HepG2 (cell line): ENCODE measurements around the gene MAP3K14. TPM values are rescaled to one million over a fixed set of nuclear protein-coding genes. Genes with fewer than 3 reads are reported as not detected.

Experiments
- AGO2 ChIP-seq: fragments of 200-400 bp; formaldehyde crosslinking; optimal IDR thresholded peaks from 2 replicates; pipeline ENCODE3; 2017; ENCODE audit warnings: mild to moderate bottlenecking, low read depth, low read length, moderate library complexity
- ATAD3A ChIP-seq: sonication (generic); formaldehyde crosslinking; IDR thresholded peaks from 2 replicates; pipeline ENCODE4 v1.4.0; 2020; ENCODE audit warnings: missing genetic modification reagents
- ATF1 ChIP-seq: IDR thresholded peaks from 2 replicates; pipeline ENCODE4 v1.6.1; 2016; ENCODE audit warnings: mild to moderate bottlenecking, control low read depth
- HOXA7 ChIP-seq: sonication (generic); formaldehyde crosslinking; IDR thresholded peaks from 2 replicates; pipeline ENCODE4 v1.8.1; 2022; ENCODE audit warnings: mild to moderate bottlenecking, missing genetic modification reagents, moderate library complexity
- HOXA9 ChIP-seq: sonication (generic); formaldehyde crosslinking; IDR thresholded peaks from 2 replicates; pipeline ENCODE4 v1.8.1; 2022; ENCODE audit warnings: missing genetic modification reagents, mild to moderate bottlenecking, moderate library complexity, borderline replicate concordance
- MED8 ChIP-seq: sonication (generic); formaldehyde crosslinking; IDR thresholded peaks from 2 replicates; pipeline ENCODE4 v1.8.1; 2023; ENCODE audit warnings: mild to moderate bottlenecking, missing genetic modification reagents; ENCODE audit not compliant: insufficient replicate concordance
- MTF1 ChIP-seq: sonication (generic); formaldehyde crosslinking; IDR thresholded peaks from 2 replicates; pipeline ENCODE4 v1.5.0; 2020; ENCODE audit warnings: missing genetic modification reagents
- NCOR1 ChIP-seq: fragments of 200-600 bp; sonication (generic); IDR thresholded peaks from 2 replicates; pipeline ENCODE4 v1.7.0; 2017; ENCODE audit warnings: antibody characterized with exemption, low read length, borderline replicate concordance
- SOX13 ChIP-seq, 3 experiments: fragments of 450-650 bp in 1 of 3; sonication (generic) in 1 of 3; formaldehyde crosslinking in 1 of 3; IDR thresholded peaks in 2 of 3; conservative IDR thresholded peaks in 1 of 3; 2 replicates each; pipeline versions ENCODE4 v1.5.0 to v1.6.1; 2016 to 2020; ENCODE audit warnings: antibody characterized with exemption in 1 of 3, mild to moderate bottlenecking in 1 of 3, missing compliant biosample characterization in 1 of 3, missing genetic modification reagents in 1 of 3, moderate library complexity in 1 of 3
- TCF7L2 ChIP-seq: IDR thresholded peaks from 2 replicates; pipeline ENCODE4 v1.6.1; 2011; ENCODE audit warnings: mild to moderate bottlenecking, low read depth, low read length, moderate library complexity
- TRIM24 ChIP-seq: sonication (generic); formaldehyde crosslinking; IDR thresholded peaks from 2 replicates; pipeline ENCODE4 v1.8.0; 2022; ENCODE audit warnings: mild to moderate bottlenecking, missing genetic modification reagents
- ZBTB20 ChIP-seq: sonication (generic); formaldehyde crosslinking; IDR thresholded peaks from 2 replicates; pipeline ENCODE4 v1.8.1; 2023; ENCODE audit warnings: missing genetic modification reagents, low read depth, mild to moderate bottlenecking, borderline replicate concordance
- ZEB1 ChIP-seq: IDR thresholded peaks from 2 replicates; pipeline ENCODE4 v1.6.1; 2012; ENCODE audit warnings: mild to moderate bottlenecking, low read depth, inconsistent platforms; ENCODE audit not compliant: insufficient replicate concordance
- polyA plus RNA-seq, 8 experiments: library from polyadenylated mRNA; depleted of rRNA in 3 of 8; stranded (reverse) in 7 of 8; unstranded in 1 of 8; fragments of >200 nt; fragmentation: Illumina TruSeq in 4 of 8; extraction: Trizol in 4 of 8; gene quantifications; 2 replicates each; pipeline versions ENCODE4 v1.2.1 to v1.2.3, GENCODE V29; 2011 to 2016; ENCODE audit warnings: low read depth in 4 of 8, missing spikeins in 1 of 8, mixed read lengths in 1 of 8; ENCODE audit not compliant: insufficient read depth in 1 of 8
- total RNA-seq, 5 experiments: library from RNA; depleted of rRNA; stranded (reverse); fragments of >200 nt; fragmentation: Illumina TruSeq; extraction: Trizol; gene quantifications; 2 replicates each; pipeline ENCODE4 v1.2.3, GENCODE V29; 2016; ENCODE audit warnings: low read depth in 1 of 5
- TF ChIP-seq, protein P1 (sequence below): sonication (generic); formaldehyde crosslinking; IDR thresholded peaks from 2 replicates; pipeline ENCODE4 v1.5.1; 2020; ENCODE audit warnings: mild to moderate bottlenecking, moderate library complexity, missing genetic modification reagents
- TF ChIP-seq, protein P2 (sequence below): sonication (generic); formaldehyde crosslinking; conservative IDR thresholded peaks from 2 replicates; pipeline ENCODE4 v1.4.0; 2020; ENCODE audit warnings: missing genetic modification reagents
- TF ChIP-seq, protein P3 (sequence below): sonication (generic); formaldehyde crosslinking; IDR thresholded peaks from 2 replicates; pipeline ENCODE4 v1.5.1; 2020; ENCODE audit warnings: missing genetic modification reagents, mild to moderate bottlenecking, borderline replicate concordance
- TF ChIP-seq, protein P4 (sequence below): sonication (generic); formaldehyde crosslinking; IDR thresholded peaks from 2 replicates; pipeline ENCODE4 v1.8.1; 2023; ENCODE audit warnings: missing genetic modification reagents, inconsistent platforms, borderline replicate concordance
- TF ChIP-seq, protein P5 (sequence below): sonication (generic); formaldehyde crosslinking; conservative IDR thresholded peaks from 2 replicates; pipeline ENCODE4 v1.4.0; 2020; ENCODE audit warnings: mild to moderate bottlenecking, missing genetic modification reagents, moderate library complexity

Gene MAP3K14
- total and polyA plus RNA-seq, 2 of the 13 experiments (the other 11 are each of a cell fraction or from before 2014, with no cell fraction given) = 2.6 TPM

DNA sequence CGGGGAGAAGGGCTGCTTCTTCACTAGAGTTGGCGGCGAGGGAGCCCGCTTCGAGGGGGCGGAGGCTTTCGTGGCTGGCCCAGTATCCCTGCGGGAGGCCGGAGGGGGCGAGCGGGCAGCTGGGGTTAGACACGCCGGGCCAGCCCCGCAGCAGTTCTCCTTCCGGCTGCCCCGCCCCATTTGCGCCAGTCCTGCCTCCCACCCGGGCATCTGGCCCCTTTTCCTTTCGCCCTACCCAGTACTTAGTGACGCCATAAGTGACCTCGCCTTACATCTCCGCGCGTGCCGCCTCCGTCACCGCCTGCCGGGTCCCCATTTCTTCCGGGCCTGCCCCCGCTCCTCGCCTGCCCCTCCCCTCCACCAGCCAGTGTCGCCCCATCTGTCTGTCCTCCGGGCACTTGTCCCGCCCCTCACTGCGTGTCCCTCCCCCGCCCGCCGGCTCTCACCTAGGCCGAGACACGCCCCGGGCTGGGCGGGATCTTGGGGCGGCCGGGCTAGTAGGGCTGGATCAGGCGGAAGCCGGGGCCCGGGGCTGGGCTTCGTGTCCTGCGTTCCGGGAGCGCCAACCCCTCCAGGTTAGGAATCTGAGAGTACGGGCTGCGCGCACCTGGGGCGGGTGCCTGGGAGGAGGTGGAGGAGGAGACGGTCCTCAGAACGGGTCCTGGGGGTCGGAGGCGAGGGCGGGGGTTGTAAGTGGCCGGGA is 69.2 kb downstream of the MAP3K14 start (continued):
- TF ChIP-seq, protein P1, sequence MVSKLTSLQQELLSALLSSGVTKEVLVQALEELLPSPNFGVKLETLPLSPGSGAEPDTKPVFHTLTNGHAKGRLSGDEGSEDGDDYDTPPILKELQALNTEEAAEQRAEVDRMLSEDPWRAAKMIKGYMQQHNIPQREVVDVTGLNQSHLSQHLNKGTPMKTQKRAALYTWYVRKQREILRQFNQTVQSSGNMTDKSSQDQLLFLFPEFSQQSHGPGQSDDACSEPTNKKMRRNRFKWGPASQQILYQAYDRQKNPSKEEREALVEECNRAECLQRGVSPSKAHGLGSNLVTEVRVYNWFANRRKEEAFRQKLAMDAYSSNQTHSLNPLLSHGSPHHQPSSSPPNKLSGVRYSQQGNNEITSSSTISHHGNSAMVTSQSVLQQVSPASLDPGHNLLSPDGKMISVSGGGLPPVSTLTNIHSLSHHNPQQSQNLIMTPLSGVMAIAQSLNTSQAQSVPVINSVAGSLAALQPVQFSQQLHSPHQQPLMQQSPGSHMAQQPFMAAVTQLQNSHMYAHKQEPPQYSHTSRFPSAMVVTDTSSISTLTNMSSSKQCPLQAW = peak; percentile 29; the same call in 1 of the 2 replicates
- TF ChIP-seq TRIM24 (CRISPR knock-in tag) (no peak), ATF1 (peak; percentile 62; the same call in 1 of the 2 replicates), AGO2 (no peak), ATAD3A (CRISPR knock-in tag) (no peak), TCF7L2 (no peak), ZEB1 (peak; percentile 57), SOX13 (IDR thresholded peaks at IDR 0.05) (no peak), SOX13 (CRISPR knock-in tag; conservative IDR thresholded peaks at IDR 0.05 in 1 of 2, IDR thresholded peaks at IDR 0.05 in 1 of 2) (peak in 1 of 2 experiments; percentile 32; a peak in 2 of 4 replicates), MED8 (CRISPR knock-in tag) (peak; percentile 59), HOXA7 (CRISPR knock-in tag) (no peak), NCOR1 (no peak), HOXA9 (CRISPR knock-in tag) (no peak), ZBTB20 (no peak), MTF1 (CRISPR knock-in tag) (no peak)
- TF ChIP-seq, protein P2, sequence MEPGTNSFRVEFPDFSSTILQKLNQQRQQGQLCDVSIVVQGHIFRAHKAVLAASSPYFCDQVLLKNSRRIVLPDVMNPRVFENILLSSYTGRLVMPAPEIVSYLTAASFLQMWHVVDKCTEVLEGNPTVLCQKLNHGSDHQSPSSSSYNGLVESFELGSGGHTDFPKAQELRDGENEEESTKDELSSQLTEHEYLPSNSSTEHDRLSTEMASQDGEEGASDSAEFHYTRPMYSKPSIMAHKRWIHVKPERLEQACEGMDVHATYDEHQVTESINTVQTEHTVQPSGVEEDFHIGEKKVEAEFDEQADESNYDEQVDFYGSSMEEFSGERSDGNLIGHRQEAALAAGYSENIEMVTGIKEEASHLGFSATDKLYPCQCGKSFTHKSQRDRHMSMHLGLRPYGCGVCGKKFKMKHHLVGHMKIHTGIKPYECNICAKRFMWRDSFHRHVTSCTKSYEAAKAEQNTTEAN = 0 out of 2 replicates have a peak, but pooled peaks have one; percentile 42
- TF ChIP-seq, protein P3, sequence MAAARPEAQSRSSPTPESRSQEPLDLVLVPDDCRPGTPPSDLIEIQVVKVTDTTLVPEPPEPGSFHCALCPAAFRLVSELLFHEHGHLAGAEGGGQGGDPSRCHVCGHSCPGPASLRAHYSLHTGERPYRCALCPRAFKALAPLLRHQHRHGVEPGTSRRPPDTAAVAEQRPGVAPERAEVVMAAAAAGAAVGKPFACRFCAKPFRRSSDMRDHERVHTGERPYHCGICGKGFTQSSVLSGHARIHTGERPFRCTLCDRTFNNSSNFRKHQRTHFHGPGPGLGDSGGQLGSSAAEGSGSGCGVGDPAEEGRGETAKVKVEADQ (CRISPR knock-in tag) = no peak; the same call in none of the 2 replicates
- TF ChIP-seq, protein P4, sequence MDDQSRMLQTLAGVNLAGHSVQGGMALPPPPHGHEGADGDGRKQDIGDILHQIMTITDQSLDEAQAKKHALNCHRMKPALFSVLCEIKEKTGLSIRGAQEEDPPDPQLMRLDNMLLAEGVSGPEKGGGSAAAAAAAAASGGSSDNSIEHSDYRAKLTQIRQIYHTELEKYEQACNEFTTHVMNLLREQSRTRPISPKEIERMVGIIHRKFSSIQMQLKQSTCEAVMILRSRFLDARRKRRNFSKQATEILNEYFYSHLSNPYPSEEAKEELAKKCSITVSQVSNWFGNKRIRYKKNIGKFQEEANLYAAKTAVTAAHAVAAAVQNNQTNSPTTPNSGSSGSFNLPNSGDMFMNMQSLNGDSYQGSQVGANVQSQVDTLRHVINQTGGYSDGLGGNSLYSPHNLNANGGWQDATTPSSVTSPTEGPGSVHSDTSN (CRISPR knock-in tag) = no peak
- TF ChIP-seq, protein P5, sequence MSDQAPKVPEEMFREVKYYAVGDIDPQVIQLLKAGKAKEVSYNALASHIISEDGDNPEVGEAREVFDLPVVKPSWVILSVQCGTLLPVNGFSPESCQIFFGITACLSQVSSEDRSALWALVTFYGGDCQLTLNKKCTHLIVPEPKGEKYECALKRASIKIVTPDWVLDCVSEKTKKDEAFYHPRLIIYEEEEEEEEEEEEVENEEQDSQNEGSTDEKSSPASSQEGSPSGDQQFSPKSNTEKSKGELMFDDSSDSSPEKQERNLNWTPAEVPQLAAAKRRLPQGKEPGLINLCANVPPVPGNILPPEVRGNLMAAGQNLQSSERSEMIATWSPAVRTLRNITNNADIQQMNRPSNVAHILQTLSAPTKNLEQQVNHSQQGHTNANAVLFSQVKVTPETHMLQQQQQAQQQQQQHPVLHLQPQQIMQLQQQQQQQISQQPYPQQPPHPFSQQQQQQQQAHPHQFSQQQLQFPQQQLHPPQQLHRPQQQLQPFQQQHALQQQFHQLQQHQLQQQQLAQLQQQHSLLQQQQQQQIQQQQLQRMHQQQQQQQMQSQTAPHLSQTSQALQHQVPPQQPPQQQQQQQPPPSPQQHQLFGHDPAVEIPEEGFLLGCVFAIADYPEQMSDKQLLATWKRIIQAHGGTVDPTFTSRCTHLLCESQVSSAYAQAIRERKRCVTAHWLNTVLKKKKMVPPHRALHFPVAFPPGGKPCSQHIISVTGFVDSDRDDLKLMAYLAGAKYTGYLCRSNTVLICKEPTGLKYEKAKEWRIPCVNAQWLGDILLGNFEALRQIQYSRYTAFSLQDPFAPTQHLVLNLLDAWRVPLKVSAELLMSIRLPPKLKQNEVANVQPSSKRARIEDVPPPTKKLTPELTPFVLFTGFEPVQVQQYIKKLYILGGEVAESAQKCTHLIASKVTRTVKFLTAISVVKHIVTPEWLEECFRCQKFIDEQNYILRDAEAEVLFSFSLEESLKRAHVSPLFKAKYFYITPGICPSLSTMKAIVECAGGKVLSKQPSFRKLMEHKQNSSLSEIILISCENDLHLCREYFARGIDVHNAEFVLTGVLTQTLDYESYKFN (CRISPR knock-in tag) = peak; percentile 25; the same call in 1 of the 2 replicates
